ENCODE data around the gene USP3. TPM values are rescaled to one million over a fixed set of nuclear protein-coding genes. Genes with fewer than 3 reads are reported as not detected.

Gene USP3
- polyA plus RNA-seq, 1 donor (not counting 4 experiments of a cell fraction or from before 2014, with no cell fraction given): 16.2 TPM

DNA sequence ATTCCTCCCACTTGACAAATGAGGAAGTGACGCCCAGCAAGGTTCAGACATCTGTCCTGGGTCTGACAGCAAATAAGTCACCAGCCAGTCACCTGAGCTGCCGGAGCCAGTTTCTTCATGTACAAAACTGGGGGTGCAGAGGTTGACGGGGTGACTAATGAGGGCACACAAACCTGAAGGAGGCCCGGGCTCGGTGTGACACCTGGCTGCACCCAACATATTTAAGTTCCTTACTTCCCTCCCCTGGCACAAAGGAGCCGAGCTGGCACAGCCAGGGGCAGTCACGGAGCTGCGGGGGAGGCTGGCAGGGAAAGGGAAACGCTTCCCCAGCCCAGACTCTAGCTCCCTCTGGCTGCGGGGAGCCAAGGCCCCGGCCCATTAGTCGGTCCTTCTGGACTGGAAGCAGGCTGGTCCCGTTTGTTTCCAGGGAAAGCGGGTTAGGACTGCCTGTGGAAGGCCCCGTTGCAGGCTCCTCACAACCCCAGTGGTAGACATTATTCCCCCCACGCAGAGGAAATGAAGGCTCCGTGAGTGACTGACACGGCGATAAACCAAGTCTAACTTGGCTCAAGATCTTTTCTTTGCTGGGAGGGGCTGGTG lies 95.1 kb downstream of the USP3 start:
- Histone ChIP-seq H3K27ac (ENCODE audit: control insufficient read depth, insufficient read depth, low read length) (peak overlapping the region; percentile 63), H2AFZ (ENCODE audit: control insufficient read depth, low read length) (peak overlapping the region; percentile 87), H3K9me1 (ENCODE audit: control insufficient read depth, extremely low read depth, insufficient read depth, low read length) (no peaks in the 10 kb centered on the region), H3K36me3 (ENCODE audit: control insufficient read depth in 2 of 2, extremely low read depth in 1 of 2, insufficient read depth in 2 of 2, low read length in 2 of 2) (no peaks in the 10 kb centered on the region), H3K9ac (ENCODE audit: control insufficient read depth, extremely low read depth, insufficient read depth, low read length) (peak overlapping the region; percentile 84), H3K79me2 (ENCODE audit: control insufficient read depth, insufficient read depth, low read length) (no peaks in the 10 kb centered on the region), H3K4me2 (ENCODE audit: control insufficient read depth, extremely low read depth, insufficient read depth, low read depth, low read length) (peak overlapping the region; percentile 93), H3K4me1 (ENCODE audit: control insufficient read depth, extremely low read depth, insufficient read depth, low read length) (peaks cover 24% of the 10 kb centered on the region), H3K9me3 (ENCODE audit: control insufficient read depth, low read depth, low read length) (no peaks in the 10 kb centered on the region), H3K27me3 (ENCODE audit: control insufficient read depth, extremely low read depth, insufficient read depth, low read length) (no peaks in the 10 kb centered on the region), H3K4me3 (ENCODE audit: control insufficient read depth in 2 of 3, extremely low read depth in 1 of 3, insufficient read depth in 2 of 3, low read depth in 1 of 3, low read length in 3 of 3) (peak overlapping the region; percentile 54 to 80 (median 74)), H4K20me1 (ENCODE audit: control insufficient read depth, extremely low read depth, insufficient read depth, low read length) (no peaks in the 10 kb centered on the region)
- dilution Hi-C loops (cut with MboI; ENCODE audit: extremely low pct_ligation_motif_present, low sequenced_read_pairs): no loop called here
- DNase-seq (ENCODE audit: low read depth, low spot score): no peak
- FAIRE-seq: no peak
- TF ChIP-seq CTCF (optimal IDR thresholded peaks at IDR 0.05 in 1 of 3, IDR thresholded peaks at IDR 0.05 in 1 of 3, conservative IDR thresholded peaks at IDR 0.05 in 1 of 3; ENCODE audit: extremely low read depth in 1 of 3, insufficient read depth in 2 of 3, low read length in 3 of 3) (peak; percentile 57 to 84 (median 66)), EZH2 (IDR thresholded peaks at IDR 0.05; ENCODE audit: low read length) (no peak)

GRCh38 chr15:63600001-63600615 lies 95.7 kb downstream of the USP3 start:
- no peaks in the 10 kb centered on the region for H3K36me3 ChIP-seq (ENCODE audit: control insufficient read depth in 2 of 2, extremely low read depth in 1 of 2, insufficient read depth in 2 of 2, low read length in 2 of 2)
- H3K27me3 ChIP-seq (ENCODE audit: control insufficient read depth, extremely low read depth, insufficient read depth, low read length): no peaks in the 10 kb centered on the region
- H3K9me1 ChIP-seq (ENCODE audit: control insufficient read depth, extremely low read depth, insufficient read depth, low read length): no peaks in the 10 kb centered on the region
- H3K9ac ChIP-seq (ENCODE audit: control insufficient read depth, extremely low read depth, insufficient read depth, low read length): peak overlapping the region; percentile 84
- no peaks in the 10 kb centered on the region for H4K20me1 ChIP-seq (ENCODE audit: control insufficient read depth, extremely low read depth, insufficient read depth, low read length)
- TF ChIP-seq CTCF (optimal IDR thresholded peaks at IDR 0.05 in 1 of 3, IDR thresholded peaks at IDR 0.05 in 1 of 3, conservative IDR thresholded peaks at IDR 0.05 in 1 of 3; ENCODE audit: extremely low read depth in 1 of 3, insufficient read depth in 2 of 3, low read length in 3 of 3): no peak
- no peak for TF ChIP-seq EZH2 (IDR thresholded peaks at IDR 0.05; ENCODE audit: low read length)
- peak overlapping the region; percentile 54 to 80 (median 74) for H3K4me3 ChIP-seq (ENCODE audit: control insufficient read depth in 2 of 3, extremely low read depth in 1 of 3, insufficient read depth in 2 of 3, low read depth in 1 of 3, low read length in 3 of 3)
- no peak for FAIRE-seq
- peaks cover 19% of the 10 kb centered on the region for H3K4me1 ChIP-seq (ENCODE audit: control insufficient read depth, extremely low read depth, insufficient read depth, low read length)
- peak overlapping the region; percentile 93 for H3K4me2 ChIP-seq (ENCODE audit: control insufficient read depth, extremely low read depth, insufficient read depth, low read depth, low read length)
- peak overlapping the region; percentile 87 for H2AFZ ChIP-seq (ENCODE audit: control insufficient read depth, low read length)
- H3K27ac ChIP-seq (ENCODE audit: control insufficient read depth, insufficient read depth, low read length): peak overlapping the region; percentile 63
- no peaks in the 10 kb centered on the region for H3K9me3 ChIP-seq (ENCODE audit: control insufficient read depth, low read depth, low read length)
- dilution Hi-C loops (cut with MboI; ENCODE audit: extremely low pct_ligation_motif_present, low sequenced_read_pairs): no loop called here
- H3K79me2 ChIP-seq (ENCODE audit: control insufficient read depth, insufficient read depth, low read length): no peaks in the 10 kb centered on the region
- no peak for DNase-seq (ENCODE audit: low read depth, low spot score)

All from keratinocyte (primary cell).